HUES64 (cell line): Measurements from ENCODE around the gene PANK2. TPM values are rescaled to one million over a fixed set of nuclear protein-coding genes. Genes with fewer than 3 reads are reported as not detected.
"Not testable (repeated sequence)": the region's sequence is repeated elsewhere in the genome, so short reads cannot be mapped to it uniquely, and the experiment has no call there.

Experiments used
- H3K27ac ChIP-seq: 2 replicates; pipeline ENCODE4 v1.7.0; 2013; ENCODE audit warnings: low read depth, low read length, inconsistent platforms
- H3K27me3 ChIP-seq: 2 replicates; pipeline ENCODE4 v1.6.1; 2013; ENCODE audit warnings: mild to moderate bottlenecking, low read length; ENCODE audit not compliant: insufficient read depth
- H3K36me3 ChIP-seq: 2 replicates; pipeline ENCODE4 v1.6.1; 2013; ENCODE audit warnings: mild to moderate bottlenecking, low read length; ENCODE audit not compliant: insufficient read depth
- H3K4me1 ChIP-seq: 2 replicates; pipeline ENCODE4 v1.6.1; 2013; ENCODE audit warnings: mild to moderate bottlenecking, low read length, moderate library complexity; ENCODE audit not compliant: insufficient read depth
- H3K4me3 ChIP-seq: 2 replicates; pipeline ENCODE4 v1.5.1; 2013; ENCODE audit warnings: mild to moderate bottlenecking, low read length, moderate library complexity
- H3K9ac ChIP-seq: 2 replicates; pipeline ENCODE4 v1.6.1; 2013; ENCODE audit warnings: mild to moderate bottlenecking, low read depth, low read length
- H3K9me3 ChIP-seq: 2 replicates; pipeline ENCODE4 v1.6.1; 2013; ENCODE audit warnings: low read depth, low read length; ENCODE audit not compliant: insufficient read depth
- WGBS: fragments of 150-250, 120-280 bp; methylation state at CpG from one replicate; pipeline ENCODE4 v1.1.7; 2013; ENCODE audit warnings: missing lambda C conversion rate; 5-methylcytosine and 5-hydroxymethylcytosine counted together
- polyA plus RNA-seq, 2 experiments: library from polyadenylated mRNA; stranded (reverse); fragments of 50-300 nt; gene quantifications; one replicate each; pipeline ENCODE4 v1.2.3, GENCODE V29; 2013

The PANK2 gene
- polyA plus RNA-seq (2013, experiment 1 of 2) = 30.1 TPM
- polyA plus RNA-seq (2013, experiment 2 of 2) = 33.2 TPM

GRCh38 chr20:3888622-3889488 lies at the start of gene PANK2:
TSS of gene PANK2 (plus strand) at chr20:3889387.
- Histone ChIP-seq H3K4me3 (peak within 1 kb of the TSS; percentile 85), H3K4me1 (peaks cover 25% of the 10 kb centered on the region), H3K27ac (peak within 1 kb of the TSS; percentile 97), H3K36me3 (peaks cover 18% of the 10 kb centered on the region), H3K27me3 (no peaks in the 10 kb centered on the region), H3K9me3 (no peaks in the 10 kb centered on the region), H3K9ac (peak within 1 kb of the TSS; percentile 94)
- under 1% methylated on average over 71 of the region's 72 CpGs for WGBS

DNA sequence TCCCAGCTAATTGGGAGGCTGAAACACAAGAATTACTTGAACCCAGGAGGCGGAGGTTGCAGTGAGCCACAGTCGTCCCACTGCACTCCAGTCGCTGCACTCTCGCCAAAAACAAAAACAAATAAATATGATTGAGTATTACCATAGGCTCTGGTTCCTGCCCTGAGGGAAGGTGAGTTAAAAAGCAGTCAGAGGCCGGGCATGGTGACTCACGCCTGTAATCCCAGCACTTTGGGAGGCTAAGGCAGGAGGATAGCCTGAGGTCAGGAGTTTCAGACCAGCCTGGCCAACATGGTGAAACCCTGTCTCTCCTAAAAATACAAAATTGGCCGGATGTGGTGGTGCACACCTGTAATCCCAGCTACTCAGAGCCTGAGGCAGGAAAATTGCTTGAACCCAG lies 49.0 kb upstream of the PANK2 start:
- H3K27me3 ChIP-seq, H3K9ac ChIP-seq, H3K9me3 ChIP-seq, H3K4me3 ChIP-seq, H3K4me1 ChIP-seq, H3K27ac ChIP-seq, H3K36me3 ChIP-seq: not testable (repeated sequence)
- WGBS = 91% methylated on average over 7 of the region's 7 CpGs

DNA sequence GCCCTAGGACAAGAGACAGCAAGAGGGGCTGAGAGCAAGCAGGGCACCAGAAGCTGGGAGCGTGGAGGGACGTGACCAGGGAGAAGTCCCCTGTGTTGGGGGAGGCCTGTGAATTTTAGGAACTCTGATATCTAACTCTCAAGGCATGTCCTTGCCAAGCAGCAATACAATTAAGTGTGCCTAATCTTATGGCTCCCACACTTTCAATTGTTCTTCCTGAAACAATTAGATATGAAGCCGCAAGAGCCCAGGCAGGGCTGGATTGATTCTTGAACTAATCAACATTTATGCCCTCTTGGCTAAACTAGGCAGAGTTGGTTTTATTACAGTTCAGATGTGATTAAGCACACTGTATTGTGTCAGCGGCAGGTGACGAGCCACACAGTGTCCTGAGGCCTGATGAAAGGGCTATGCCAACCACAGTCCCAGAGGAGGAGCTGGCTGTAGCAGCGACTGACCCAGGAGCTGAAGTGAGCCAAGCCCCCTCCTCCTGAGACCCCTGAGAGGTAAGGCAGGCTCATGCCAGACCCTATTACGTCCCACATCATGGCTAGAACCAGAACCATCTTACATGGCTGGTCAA lies 46.7 kb upstream of the PANK2 start:
- no peaks in the 10 kb centered on the region for H3K36me3 ChIP-seq
- H3K27ac ChIP-seq = no peak overlapping the region
- no peaks in the 10 kb centered on the region for H3K4me1 ChIP-seq
- no peak overlapping the region for H3K4me3 ChIP-seq
- H3K9ac ChIP-seq = no peak overlapping the region
- H3K9me3 ChIP-seq = no peaks in the 10 kb centered on the region
- 90% methylated on average over 7 of the region's 7 CpGs for WGBS
- no peaks in the 10 kb centered on the region for H3K27me3 ChIP-seq

DNA sequence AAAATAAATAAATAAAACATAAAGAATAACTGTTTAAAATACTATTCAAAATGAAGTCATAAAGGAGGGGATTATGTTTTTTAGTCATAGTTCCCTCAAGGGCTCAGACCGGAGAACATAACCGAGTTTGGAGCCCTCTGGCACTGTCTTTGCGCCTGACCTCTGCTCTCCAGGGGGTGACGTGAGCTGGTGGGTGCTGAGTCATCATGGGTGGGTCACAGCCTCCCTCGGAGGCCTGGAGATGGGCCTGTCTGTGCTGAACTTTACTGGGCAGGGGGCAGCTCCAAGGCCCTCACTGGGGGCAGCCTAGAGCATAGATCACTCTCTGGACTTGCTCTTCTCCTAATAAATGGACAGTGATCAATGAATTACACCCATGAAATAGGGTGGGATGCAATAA lies 45.7 kb upstream of the PANK2 start:
- Histone ChIP-seq H3K36me3 (no peaks in the 10 kb centered on the region), H3K27me3 (no peaks in the 10 kb centered on the region), H3K9me3 (no peaks in the 10 kb centered on the region), H3K27ac (no peak overlapping the region), H3K9ac (no peak overlapping the region), H3K4me3 (no peak overlapping the region), H3K4me1 (no peaks in the 10 kb centered on the region)
- WGBS = 77% methylated on average over 5 of the region's 5 CpGs

- H3K27ac ChIP-seq, H3K4me3 ChIP-seq, H3K36me3 ChIP-seq, H3K4me1 ChIP-seq, H3K27me3 ChIP-seq, H3K9me3 ChIP-seq, H3K9ac ChIP-seq: not testable (repeated sequence)
- 96% methylated on average over 9 of the region's 9 CpGs for WGBS
Measured at GRCh38 chr20:3843990-3844619, 45.1 kb upstream of the PANK2 start.

DNA sequence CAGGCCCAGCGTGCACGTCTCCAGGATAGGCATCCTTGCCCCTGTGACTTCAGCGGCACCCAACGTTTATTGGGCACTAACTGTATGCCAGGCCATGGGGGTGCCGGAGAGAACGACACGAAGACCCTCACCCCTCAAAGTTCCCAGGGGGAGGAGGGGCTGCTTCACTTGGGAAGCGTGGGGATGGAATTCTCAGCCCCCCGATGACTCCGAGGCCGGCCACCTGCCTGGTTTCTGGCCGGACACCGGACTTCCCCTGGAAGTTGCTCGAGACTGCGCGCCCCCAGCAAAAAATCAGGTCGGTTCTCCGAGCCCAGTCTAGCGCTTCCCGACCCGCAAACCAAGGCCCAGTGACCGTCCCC lies 42.8 kb upstream of the PANK2 start:
- Histone ChIP-seq H3K9me3 (no peaks in the 10 kb centered on the region), H3K4me3 (peak overlapping the region; percentile 98), H3K27me3 (no peaks in the 10 kb centered on the region), H3K4me1 (no peaks in the 10 kb centered on the region), H3K27ac (peak overlapping the region; percentile 64; the same call in 1 of the 2 replicates), H3K36me3 (no peaks in the 10 kb centered on the region), H3K9ac (peak overlapping the region; percentile 87)
- 1% methylated on average over 20 of the region's 22 CpGs for WGBS

- H3K27ac ChIP-seq = peak within 1 kb of the TSS; percentile 64
- no peaks in the 10 kb centered on the region for H3K4me1 ChIP-seq
- H3K9me3 ChIP-seq = no peaks in the 10 kb centered on the region
- no peaks in the 10 kb centered on the region for H3K27me3 ChIP-seq
- H3K9ac ChIP-seq = peak within 1 kb of the TSS; percentile 87
- H3K36me3 ChIP-seq = no peaks in the 10 kb centered on the region
- under 1% methylated on average over 72 of the region's 72 CpGs for WGBS
- peak within 1 kb of the TSS; percentile 98 for H3K4me3 ChIP-seq
Measured at GRCh38 chr20:3846740-3847428, 42.3 kb upstream of the PANK2 start, which contains the start of gene MAVS. TSS of gene MAVS (plus strand) at chr20:3846834. CDS start at chr20:3854625, 7,791 bp downstream.

DNA sequence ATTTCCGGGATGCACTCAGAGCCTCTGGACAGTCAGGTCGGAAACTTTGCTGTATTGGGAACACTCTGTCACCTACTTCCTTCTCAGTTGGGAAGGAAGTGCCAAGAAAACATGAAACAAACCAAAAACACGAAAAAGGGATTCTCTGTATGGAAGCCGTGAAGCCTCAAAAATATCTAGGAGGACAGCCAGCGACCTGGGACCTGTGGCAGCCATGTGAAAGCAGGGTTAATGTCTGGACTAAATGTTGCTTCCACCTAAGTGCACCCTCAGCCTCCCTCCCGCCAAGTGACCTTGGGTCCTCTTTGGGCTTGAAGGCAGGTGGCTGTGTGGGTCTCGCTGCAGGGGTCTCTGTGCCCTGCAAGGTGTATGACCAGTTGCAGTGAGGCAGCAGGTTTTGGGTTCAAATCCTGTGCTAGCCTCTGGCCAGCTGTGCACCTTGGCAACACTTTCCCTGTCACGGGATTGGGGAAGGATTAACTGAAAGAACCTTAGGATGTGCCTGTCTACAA lies 41.7 kb upstream of the PANK2 start:
- 48% methylated on average over 8 of the region's 8 CpGs for WGBS
- H3K27ac ChIP-seq = no peak overlapping the region
- no peaks in the 10 kb centered on the region for H3K4me1 ChIP-seq
- H3K9me3 ChIP-seq = no peaks in the 10 kb centered on the region
- H3K4me3 ChIP-seq = peak overlapping the region; percentile 98
- H3K9ac ChIP-seq = peak overlapping the region; percentile 87
- H3K27me3 ChIP-seq = no peaks in the 10 kb centered on the region
- no peaks in the 10 kb centered on the region for H3K36me3 ChIP-seq

DNA sequence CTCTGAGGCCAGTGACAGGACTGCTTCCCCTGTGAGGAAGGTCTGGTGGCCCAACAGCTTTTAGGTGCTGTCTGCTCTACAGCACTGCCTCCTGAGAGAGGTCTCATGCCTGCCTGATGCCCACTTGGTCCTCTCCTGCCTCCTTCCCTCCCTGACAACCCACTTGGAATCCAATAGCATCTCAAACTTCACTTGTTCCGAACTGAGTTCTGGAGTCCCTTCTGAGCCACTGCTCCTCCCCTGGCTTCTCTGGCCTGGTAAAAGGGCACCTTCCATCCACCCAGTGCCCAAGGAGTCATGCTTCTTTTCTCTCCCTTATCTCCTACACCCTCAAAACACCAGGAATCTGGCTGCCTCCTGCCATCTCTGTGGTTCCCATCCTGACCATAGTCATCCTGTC lies 40.6 kb upstream of the PANK2 start:
- no peak overlapping the region for H3K9ac ChIP-seq
- no peaks in the 10 kb centered on the region for H3K36me3 ChIP-seq
- no peak overlapping the region for H3K4me3 ChIP-seq
- H3K27ac ChIP-seq = no peak overlapping the region
- H3K4me1 ChIP-seq = no peaks in the 10 kb centered on the region
- H3K9me3 ChIP-seq = no peaks in the 10 kb centered on the region
- H3K27me3 ChIP-seq = no peaks in the 10 kb centered on the region
- WGBS = 93% methylated on average over 1 of the region's 1 CpG

DNA sequence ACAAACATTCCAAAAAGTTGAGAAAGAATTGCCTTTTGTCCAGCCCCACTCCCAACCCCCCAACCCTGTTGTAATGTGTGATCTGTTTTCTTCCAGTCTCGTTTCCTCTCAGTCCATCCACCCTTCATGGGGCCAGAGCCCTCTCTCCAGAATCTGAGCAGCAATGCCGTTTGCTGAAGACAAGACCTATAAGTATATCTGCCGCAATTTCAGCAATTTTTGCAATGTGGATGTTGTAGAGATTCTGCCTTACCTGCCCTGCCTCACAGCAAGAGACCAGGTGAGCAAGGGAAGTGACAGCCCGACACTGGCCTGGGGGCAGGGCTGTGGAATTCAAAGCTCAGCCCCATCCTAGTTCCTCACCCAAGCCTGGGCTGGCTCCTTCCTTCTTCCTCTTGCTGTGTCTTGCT lies 34.7 kb upstream of the PANK2 start:
- no peak overlapping the region for H3K27ac ChIP-seq
- no peaks in the 10 kb centered on the region for H3K4me1 ChIP-seq
- H3K4me3 ChIP-seq = no peak overlapping the region
- H3K36me3 ChIP-seq = peaks cover 24% of the 10 kb centered on the region
- no peaks in the 10 kb centered on the region for H3K9me3 ChIP-seq
- no peak overlapping the region for H3K9ac ChIP-seq
- 87% methylated on average over 4 of the region's 4 CpGs for WGBS
- no peaks in the 10 kb centered on the region for H3K27me3 ChIP-seq
